OCI-LY1 (cell line): ENCODE results near the gene SMPDL3A.

Source experiments
- EZH2 ChIP-seq: fragments of 200-600 bp; sonication (generic), shearing (Covaris generic); IDR thresholded peaks from 2 replicates; pipeline ENCODE4 v1.8.0; 2017; ENCODE audit warnings: borderline replicate concordance, mixed run types, mild to moderate bottlenecking, antibody characterized with exemption, low read length, moderate library complexity, mixed read lengths
- TF ChIP-seq, protein P1 (sequence below): fragments of 200-600 bp; sonication (generic), shearing (Covaris generic); IDR thresholded peaks from 2 replicates; pipeline ENCODE4 v1.5.1; 2017; ENCODE audit warnings: mild to moderate bottlenecking, antibody characterized with exemption, low read length, moderate library complexity, mixed read lengths

DNA sequence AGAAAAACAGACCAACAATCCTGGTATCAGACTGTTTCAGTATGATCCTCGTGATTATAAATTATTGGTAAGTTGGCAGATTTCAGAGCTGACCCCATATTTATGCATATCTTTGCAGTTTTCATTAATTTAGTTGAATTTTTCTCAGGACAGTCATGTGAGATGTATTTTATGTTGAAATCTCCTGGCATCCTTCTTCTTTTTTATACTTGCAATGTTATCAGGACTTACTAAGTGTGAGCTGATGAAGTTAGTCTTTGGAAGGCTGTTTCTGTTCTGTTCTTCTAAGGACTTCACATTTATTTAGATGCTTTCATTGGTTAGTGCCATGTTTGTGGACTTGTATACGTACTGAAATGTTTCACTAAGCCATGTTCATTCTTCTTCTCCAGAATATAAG lies 17.2 kb downstream of the SMPDL3A start:
- TF ChIP-seq, protein P1, sequence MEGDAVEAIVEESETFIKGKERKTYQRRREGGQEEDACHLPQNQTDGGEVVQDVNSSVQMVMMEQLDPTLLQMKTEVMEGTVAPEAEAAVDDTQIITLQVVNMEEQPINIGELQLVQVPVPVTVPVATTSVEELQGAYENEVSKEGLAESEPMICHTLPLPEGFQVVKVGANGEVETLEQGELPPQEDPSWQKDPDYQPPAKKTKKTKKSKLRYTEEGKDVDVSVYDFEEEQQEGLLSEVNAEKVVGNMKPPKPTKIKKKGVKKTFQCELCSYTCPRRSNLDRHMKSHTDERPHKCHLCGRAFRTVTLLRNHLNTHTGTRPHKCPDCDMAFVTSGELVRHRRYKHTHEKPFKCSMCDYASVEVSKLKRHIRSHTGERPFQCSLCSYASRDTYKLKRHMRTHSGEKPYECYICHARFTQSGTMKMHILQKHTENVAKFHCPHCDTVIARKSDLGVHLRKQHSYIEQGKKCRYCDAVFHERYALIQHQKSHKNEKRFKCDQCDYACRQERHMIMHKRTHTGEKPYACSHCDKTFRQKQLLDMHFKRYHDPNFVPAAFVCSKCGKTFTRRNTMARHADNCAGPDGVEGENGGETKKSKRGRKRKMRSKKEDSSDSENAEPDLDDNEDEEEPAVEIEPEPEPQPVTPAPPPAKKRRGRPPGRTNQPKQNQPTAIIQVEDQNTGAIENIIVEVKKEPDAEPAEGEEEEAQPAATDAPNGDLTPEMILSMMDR = no peak
- TF ChIP-seq EZH2 = no peak
